ENCODE measurements around the gene TCHHL1. TPM values are rescaled to one million over a fixed set of nuclear protein-coding genes. Genes with fewer than 3 reads are reported as not detected.

TCHHL1 gene
- total RNA-seq, 1 experiment from 2014 or later: not detected

DNA sequence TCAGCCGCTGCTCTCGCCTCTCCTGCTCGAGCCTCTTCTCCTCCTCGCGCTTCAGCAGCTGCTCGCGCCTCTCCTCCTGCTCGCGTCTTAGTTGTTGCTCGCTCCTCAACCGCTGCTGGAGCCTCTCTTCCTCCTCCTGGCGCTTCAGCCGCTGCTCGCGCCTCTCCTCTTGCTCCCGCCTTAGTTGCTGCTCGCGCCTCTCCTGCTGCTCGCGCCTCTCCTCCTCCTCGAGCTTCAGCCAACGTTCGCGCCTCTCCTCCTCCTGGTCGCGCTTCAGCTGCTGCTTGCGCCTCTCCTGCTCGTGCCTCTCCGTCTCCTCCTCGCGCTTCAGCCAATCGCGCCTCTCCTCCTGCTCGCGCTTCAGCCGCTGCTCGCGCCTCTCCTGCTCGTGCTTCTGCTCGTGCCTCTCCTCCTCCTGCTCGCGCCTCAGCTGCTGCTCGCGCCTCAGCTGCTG is 22.7 kb upstream of the TCHHL1 start (continued):
- TF ChIP-seq, protein P1, sequence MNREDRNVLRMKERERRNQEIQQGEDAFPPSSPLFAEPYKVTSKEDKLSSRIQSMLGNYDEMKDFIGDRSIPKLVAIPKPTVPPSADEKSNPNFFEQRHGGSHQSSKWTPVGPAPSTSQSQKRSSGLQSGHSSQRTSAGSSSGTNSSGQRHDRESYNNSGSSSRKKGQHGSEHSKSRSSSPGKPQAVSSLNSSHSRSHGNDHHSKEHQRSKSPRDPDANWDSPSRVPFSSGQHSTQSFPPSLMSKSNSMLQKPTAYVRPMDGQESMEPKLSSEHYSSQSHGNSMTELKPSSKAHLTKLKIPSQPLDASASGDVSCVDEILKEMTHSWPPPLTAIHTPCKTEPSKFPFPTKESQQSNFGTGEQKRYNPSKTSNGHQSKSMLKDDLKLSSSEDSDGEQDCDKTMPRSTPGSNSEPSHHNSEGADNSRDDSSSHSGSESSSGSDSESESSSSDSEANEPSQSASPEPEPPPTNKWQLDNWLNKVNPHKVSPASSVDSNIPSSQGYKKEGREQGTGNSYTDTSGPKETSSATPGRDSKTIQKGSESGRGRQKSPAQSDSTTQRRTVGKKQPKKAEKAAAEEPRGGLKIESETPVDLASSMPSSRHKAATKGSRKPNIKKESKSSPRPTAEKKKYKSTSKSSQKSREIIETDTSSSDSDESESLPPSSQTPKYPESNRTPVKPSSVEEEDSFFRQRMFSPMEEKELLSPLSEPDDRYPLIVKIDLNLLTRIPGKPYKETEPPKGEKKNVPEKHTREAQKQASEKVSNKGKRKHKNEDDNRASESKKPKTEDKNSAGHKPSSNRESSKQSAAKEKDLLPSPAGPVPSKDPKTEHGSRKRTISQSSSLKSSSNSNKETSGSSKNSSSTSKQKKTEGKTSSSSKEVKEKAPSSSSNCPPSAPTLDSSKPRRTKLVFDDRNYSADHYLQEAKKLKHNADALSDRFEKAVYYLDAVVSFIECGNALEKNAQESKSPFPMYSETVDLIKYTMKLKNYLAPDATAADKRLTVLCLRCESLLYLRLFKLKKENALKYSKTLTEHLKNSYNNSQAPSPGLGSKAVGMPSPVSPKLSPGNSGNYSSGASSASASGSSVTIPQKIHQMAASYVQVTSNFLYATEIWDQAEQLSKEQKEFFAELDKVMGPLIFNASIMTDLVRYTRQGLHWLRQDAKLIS (CRISPR knock-in tag; IDR thresholded peaks at IDR 0.05; ENCODE audit: borderline replicate concordance): no peak
- TF ChIP-seq OVOL2 (CRISPR knock-in tag; IDR thresholded peaks at IDR 0.05; ENCODE audit: borderline replicate concordance): no peak
- TF ChIP-seq ARID4B (CRISPR knock-in tag; IDR thresholded peaks at IDR 0.05; ENCODE audit: borderline replicate concordance): peak; percentile 84
- peak; percentile 90 for TF ChIP-seq ZBTB43 (CRISPR knock-in tag; IDR thresholded peaks at IDR 0.05)
- no peak for TF ChIP-seq ZNF671 (CRISPR knock-in tag; IDR thresholded peaks at IDR 0.05)

- CTCF ChIA-PET: interaction anchor here (1.0 to 5.8 kb wide), 11 partner anchors 24 to 109 kb away, joined by 3 to 41 read pairs (median 5); partner anchors contain the start of gene S100A11
- H3K36me3 Mint-ChIP-seq: peaks cover 7% of the 10 kb centered on the region; the same call in 1 of the 2 replicates
- no peak overlapping the region for H3K27ac Mint-ChIP-seq
- peak; percentile 34 for DNase-seq (ENCODE audit: low spot score)
- H3K27me3 Mint-ChIP-seq (ENCODE audit: low read depth): no peaks in the 10 kb centered on the region; the same call in 1 of the 2 replicates
- peak; percentile 14 for ATAC-seq
- peaks cover 5% of the 10 kb centered on the region for H3K9me3 Mint-ChIP-seq
- POLR2A ChIA-PET: interaction anchor here (0.9 kb wide), 1 partner anchor 58 kb away, joined by 3 read pairs; no protein-coding TSS in a partner anchor
- H3K4me3 Mint-ChIP-seq: no peak overlapping the region
- H3K4me1 Mint-ChIP-seq: no peaks in the 10 kb centered on the region; the same call in 1 of the 2 replicates
- TF ChIP-seq ZNF281 (CRISPR knock-in tag; IDR thresholded peaks at IDR 0.05): 0 out of 2 replicates have a peak, but pooled peaks have one; percentile 35
- TF ChIP-seq ARID4B (CRISPR knock-in tag; IDR thresholded peaks at IDR 0.05; ENCODE audit: borderline replicate concordance): no peak; the same call in 1 of the 2 replicates
- TF ChIP-seq, protein P2, sequence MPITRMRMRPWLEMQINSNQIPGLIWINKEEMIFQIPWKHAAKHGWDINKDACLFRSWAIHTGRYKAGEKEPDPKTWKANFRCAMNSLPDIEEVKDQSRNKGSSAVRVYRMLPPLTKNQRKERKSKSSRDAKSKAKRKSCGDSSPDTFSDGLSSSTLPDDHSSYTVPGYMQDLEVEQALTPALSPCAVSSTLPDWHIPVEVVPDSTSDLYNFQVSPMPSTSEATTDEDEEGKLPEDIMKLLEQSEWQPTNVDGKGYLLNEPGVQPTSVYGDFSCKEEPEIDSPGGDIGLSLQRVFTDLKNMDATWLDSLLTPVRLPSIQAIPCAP (CRISPR knock-in tag; IDR thresholded peaks at IDR 0.05): 0 out of 2 replicates have a peak, but pooled peaks have one; percentile 11
- TF ChIP-seq ETV6 (CRISPR knock-in tag; IDR thresholded peaks at IDR 0.05): peak; percentile 37; the same call in 1 of the 2 replicates
- TF ChIP-seq SOX15 (CRISPR knock-in tag; IDR thresholded peaks at IDR 0.05): no peak
- 0 out of 2 replicates have a peak, but pooled peaks have one; percentile 16 for TF ChIP-seq NR1H2 (CRISPR knock-in tag; IDR thresholded peaks at IDR 0.05)
- peak; percentile 89; the same call in 1 of the 2 replicates for TF ChIP-seq FOXP4 (CRISPR knock-in tag; IDR thresholded peaks at IDR 0.05)
Measured at GRCh38 chr1:152110860-152111514, 22.1 kb upstream of the TCHHL1 start.

Measured in WTC11 (cell line).